Psoas muscle (tissue), 8 donors: ENCODE measurements around the gene PIAS3. TPM values are rescaled to one million over a fixed set of nuclear protein-coding genes. Genes with fewer than 3 reads are reported as not detected.
"Not testable (repeated sequence)": the region's sequence is repeated elsewhere in the genome, so short reads cannot be mapped to it uniquely, and the experiment has no call there.

ENCODE experiments used
- ATAC-seq, 4 donors: fragments of 200-7000 bp; cut with Tn5 transposase; one replicate each; pipeline ENCODE4 v1.9.1; 2020; ENCODE audit warnings: moderate library complexity in 3 of 4, mild to moderate bottlenecking in 2 of 4
- DNase-seq, 2 donors: peaks; one replicate each; pipeline ENCODE4 v3.0.0-alpha.2; 2020
- H3K27ac ChIP-seq: fragments of 200-600 bp; one replicate; pipeline ENCODE4 v1.8.0; 2022
- H3K27me3 ChIP-seq, 3 donors: fragments of 200-600 bp in 1 of 3; one replicate each; pipeline versions ENCODE4 v1.6.1 to v1.8.0; 2013 to 2022; ENCODE audit warnings: low read length in 2 of 3, mild to moderate bottlenecking in 2 of 3, moderate library complexity in 1 of 3; ENCODE audit not compliant: insufficient read depth in 3 of 3
- H3K36me3 ChIP-seq, 2 donors: fragments of 200-600 bp in 1 of 2; one replicate each; pipeline versions ENCODE4 v1.6.1 to v1.8.0; 2013 to 2022; ENCODE audit warnings: low read depth in 1 of 2, mild to moderate bottlenecking in 1 of 2, moderate library complexity in 1 of 2; ENCODE audit not compliant: insufficient read depth in 1 of 2
- H3K4me1 ChIP-seq: fragments of 200-600 bp; one replicate; pipeline ENCODE4 v1.8.0; 2022
- H3K4me3 ChIP-seq: fragments of 200-600 bp; one replicate; pipeline ENCODE4 v1.8.0; 2022; ENCODE audit warnings: mild to moderate bottlenecking
- H3K9me3 ChIP-seq: fragments of 200-600 bp; one replicate; pipeline ENCODE4 v1.8.0; 2022
- CTCF ChIP-seq: fragments of 200-600 bp; IDR thresholded peaks from one replicate; pipeline ENCODE4 v1.8.0; 2022; ENCODE audit warnings: antibody characterized with exemption
- WGBS, 3 donors: extraction: QIAGEN DNeasy Blood & Tissue Kit; methylation state at CpG; one replicate each; pipeline versions ENCODE4 v1.1.6 to v1.1.7; 2013; 5-methylcytosine and 5-hydroxymethylcytosine counted together
- intact Hi-C, 2 donors: fragments of 100-400 bp; cut with DNase I; formaldehyde crosslinking; loops; one replicate each; pipeline versions ENCODE4 v1.11.0 to v1.14.2; 2022
- polyA plus RNA-seq, 3 donors: library from polyadenylated mRNA; stranded (reverse); fragments of 200-250 nt; gene quantifications; one replicate each; pipeline ENCODE4 v1.2.3, GENCODE V29; 2013
- total RNA-seq, 4 donors: library from RNA; stranded (reverse); fragmentation: NEBNext Ultra II Directional in 2 of 4; extraction: Animal tissue kit (Norgen Biotek cat#: 25700) in 2 of 4; gene quantifications; one replicate each; pipeline versions ENCODE4 v1.2.1 to v1.2.4, GENCODE V29; 2021 to 2023
- donor health status: healthy with polysubstance abuse.
- donor health status: DM: no; HTN: no; CAD: no; lungs with moderate emphysema.
- donor health status: Bipolar disorder and iron deficiency.
- donor health status: healthy.
- donor health status: DM: yes; HTN: yes; CAD: no.
- donor health status: DM: no; HTN: no; CAD: no.
- donor health status: DM: no; HTN: no; CAD: no.
- donor health status: DM: yes; HTN: yes; CAD: no.

Gene PIAS3
- total and polyA plus RNA-seq, 7 donors, result 9.7 to 26.2 (median 16.8) TPM

DNA sequence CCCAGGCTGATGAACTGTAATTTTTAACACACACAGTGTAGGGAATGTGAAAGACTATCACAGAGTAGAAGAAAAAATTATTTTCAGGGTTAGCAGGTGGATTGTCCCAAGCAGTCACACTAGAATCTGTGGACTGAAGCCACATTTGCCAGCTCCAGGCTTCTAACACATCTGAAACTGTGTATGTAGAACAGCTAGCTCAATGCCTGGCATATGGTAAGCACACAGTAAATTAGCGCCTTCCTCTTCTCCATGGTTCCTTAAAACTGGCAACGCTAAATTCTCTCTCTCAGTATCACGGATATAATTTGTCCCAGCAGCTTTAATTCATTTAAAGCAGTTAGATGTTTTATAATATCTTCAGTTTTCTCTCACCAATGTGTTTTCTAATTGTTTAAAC, 15.8 kb downstream of the PIAS3 start:
- no peak for ATAC-seq
- intact Hi-C loops, result no loop called here
- 79 to 86% (median 82%) methylated on average over 3 of the region's 3 CpGs for WGBS, 3 donors
- Histone ChIP-seq H3K27me3 (no peaks in the 10 kb centered on the region), H3K36me3 (peaks cover 13 to 64% of the 10 kb centered on the region in 2 donors), H3K4me3 (no peak overlapping the region), H3K27ac (no peak overlapping the region), H3K9me3 (no peaks in the 10 kb centered on the region), H3K4me1 (peaks cover 10% of the 10 kb centered on the region)
- no peak for TF ChIP-seq CTCF
- DNase-seq, result no peak

- ATAC-seq, result no peak
- TF ChIP-seq CTCF, result no peak
Measured at GRCh38 chr1:145837656-145838055, 21.2 kb downstream of the PIAS3 start.

DNA sequence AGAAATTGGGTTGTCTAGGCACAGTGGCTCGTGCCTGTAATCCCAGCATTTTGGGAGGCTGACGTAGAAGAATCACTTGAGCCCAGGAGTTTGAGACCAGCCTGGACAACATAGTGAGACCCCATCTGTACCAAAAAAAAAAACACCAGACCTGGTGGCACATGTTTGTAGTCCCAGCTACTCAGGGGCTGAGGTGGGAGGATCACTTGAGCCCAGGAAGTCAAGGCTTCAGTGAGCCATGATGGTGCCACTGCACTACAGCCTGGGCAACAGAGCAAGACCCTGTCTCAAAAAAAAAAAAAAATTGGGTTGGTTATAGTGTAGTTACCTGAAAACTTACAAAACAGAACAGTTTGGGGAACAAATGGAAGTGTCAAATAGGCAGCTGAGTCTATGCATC, 28.1 kb downstream of the PIAS3 start:
- H3K27me3 ChIP-seq, H3K4me1 ChIP-seq, H3K4me3 ChIP-seq, DNase-seq, intact Hi-C loops, H3K9me3 ChIP-seq, H3K27ac ChIP-seq, ATAC-seq: not testable (repeated sequence)
- peaks cover 23 to 100% of the 10 kb centered on the region in 2 donors for H3K36me3 ChIP-seq
- WGBS, 3 donors, result 98 to 100% (median 98%) methylated on average over 2 of the region's 2 CpGs

More at GRCh38 chr1:145837656-145838055, 21.2 kb downstream of the PIAS3 start:
- Histone ChIP-seq H3K27ac (no peak overlapping the region), H3K9me3 (no peaks in the 10 kb centered on the region), H3K4me1 (no peaks in the 10 kb centered on the region), H3K27me3 (no peaks in the 10 kb centered on the region), H3K4me3 (no peak overlapping the region), H3K36me3 (peaks cover 20 to 100% of the 10 kb centered on the region in 2 donors)
- intact Hi-C loops, result no loop called here
- 97 to 100% (median 97%) methylated on average over 1 of the region's 1 CpG for WGBS, 3 donors
- DNase-seq, result no peak

DNA sequence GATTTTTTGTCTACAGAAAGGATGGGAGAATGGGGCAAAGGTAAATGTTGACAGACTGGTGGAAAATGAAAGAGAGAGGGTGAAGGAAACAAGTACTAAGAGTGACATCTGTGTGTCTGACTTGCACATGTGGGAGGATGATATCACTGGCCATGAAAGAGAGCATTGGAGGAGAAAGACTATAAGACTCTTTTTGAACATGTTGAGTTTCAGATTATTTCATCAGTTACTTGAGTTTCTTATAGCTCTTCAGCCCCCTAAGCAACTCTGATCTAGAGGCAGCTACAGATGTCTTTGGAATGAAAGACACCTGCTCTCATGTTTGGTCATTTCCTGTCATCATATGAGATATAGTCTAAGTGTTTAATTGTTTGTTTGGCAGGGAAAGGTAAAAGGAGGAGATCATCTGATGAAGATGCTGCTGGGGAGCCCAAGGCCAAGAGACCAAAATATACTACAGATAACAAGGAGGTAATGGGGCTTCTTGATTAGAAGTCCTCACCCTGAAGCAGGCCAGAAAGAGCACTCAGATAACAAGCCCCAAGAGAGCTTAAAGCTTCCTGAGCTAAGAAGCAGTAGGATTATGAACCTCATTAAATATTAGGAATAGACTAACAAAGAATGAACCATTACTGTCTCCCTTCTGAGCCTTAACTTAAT, 30.4 kb downstream of the PIAS3 start:
- ATAC-seq, result no peak
- Histone ChIP-seq H3K9me3 (no peaks in the 10 kb centered on the region), H3K27me3 (no peaks in the 10 kb centered on the region), H3K36me3 (peaks cover 23 to 84% of the 10 kb centered on the region in 2 donors), H3K27ac (no peak overlapping the region), H3K4me3 (no peak overlapping the region), H3K4me1 (peaks cover 10% of the 10 kb centered on the region)
- no peak for DNase-seq
- TF ChIP-seq CTCF, result no peak
- intact Hi-C loops, result no loop called here

DNA sequence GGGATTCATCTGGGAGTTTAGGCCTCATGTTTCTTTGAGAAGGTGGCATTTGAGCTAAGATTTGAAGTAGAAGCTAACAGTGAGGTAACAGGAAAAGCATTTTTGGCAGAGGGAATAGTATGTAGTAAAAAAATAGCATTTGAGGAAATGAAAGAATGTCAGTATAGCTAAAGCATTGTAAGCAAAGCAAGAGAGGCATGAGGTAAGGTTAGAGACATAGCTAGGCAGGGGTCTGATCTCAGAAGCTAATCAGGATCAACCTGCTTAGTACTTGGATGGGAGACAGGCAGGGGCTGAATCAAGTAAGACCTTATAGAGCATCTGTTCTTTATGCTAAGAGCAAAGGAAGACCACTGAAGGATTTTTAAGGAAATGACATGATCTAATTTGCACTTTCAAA, 30.9 kb downstream of the PIAS3 start:
- H3K27me3 ChIP-seq, result no peaks in the 10 kb centered on the region
- H3K36me3 ChIP-seq, result peaks cover 19 to 78% of the 10 kb centered on the region in 2 donors
- no peak for DNase-seq
- intact Hi-C loops, result no loop called here
- no peak for ATAC-seq
- no peak for TF ChIP-seq CTCF
- no peak overlapping the region for H3K27ac ChIP-seq
- H3K4me1 ChIP-seq, result peaks cover 10% of the 10 kb centered on the region
- no peaks in the 10 kb centered on the region for H3K9me3 ChIP-seq
- H3K4me3 ChIP-seq, result no peak overlapping the region
